Upper lobe of right lung (tissue), 1 donor: ENCODE measurements around the gene INPP4A. TPM values are rescaled to one million over a fixed set of nuclear protein-coding genes. Genes with fewer than 3 reads are reported as not detected.

Experiments used
- ATAC-seq: fragments of 200-7000 bp; cut with Tn5 transposase; one replicate; pipeline ENCODE4 v1.9.1; 2020; ENCODE audit warnings: mild to moderate bottlenecking, moderate library complexity
- DNase-seq: peaks from one replicate; pipeline ENCODE4 v3.0.0-alpha.2; 2020
- H3K27ac ChIP-seq: fragments of 200-600 bp; one replicate; pipeline ENCODE4 v1.8.0; 2022
- H3K27me3 ChIP-seq: fragments of 200-600 bp; one replicate; pipeline ENCODE4 v1.8.0; 2022; ENCODE audit warnings: mild to moderate bottlenecking
- H3K36me3 ChIP-seq: fragments of 200-600 bp; one replicate; pipeline ENCODE4 v1.8.0; 2022
- H3K4me1 ChIP-seq: fragments of 200-600 bp; one replicate; pipeline ENCODE4 v1.8.0; 2022
- H3K4me3 ChIP-seq: fragments of 200-600 bp; one replicate; pipeline ENCODE4 v1.8.0; 2022; ENCODE audit warnings: mild to moderate bottlenecking
- H3K9me3 ChIP-seq: fragments of 200-600 bp; one replicate; pipeline ENCODE4 v1.8.0; 2022
- CTCF ChIP-seq: fragments of 200-600 bp; IDR thresholded peaks from one replicate; pipeline ENCODE4 v1.8.0; 2022; ENCODE audit warnings: antibody characterized with exemption
- intact Hi-C: fragments of 100-400 bp; cut with DNase I; formaldehyde crosslinking; loops from one replicate; pipeline ENCODE4 v1.11.0; 2022
- total RNA-seq: library from RNA; stranded (reverse); fragmentation: NEBNext Ultra II Directional; extraction: Animal tissue kit (Norgen Biotek cat#: 25700); gene quantifications from one replicate; pipeline ENCODE4 v1.2.1, GENCODE V29; 2021
- donor health status: DM: no; HTN: yes; CAD: no; lungs with severe emphysema.

The INPP4A gene
- total RNA-seq, 1 donor from 2014 or later: 35.0 TPM

DNA sequence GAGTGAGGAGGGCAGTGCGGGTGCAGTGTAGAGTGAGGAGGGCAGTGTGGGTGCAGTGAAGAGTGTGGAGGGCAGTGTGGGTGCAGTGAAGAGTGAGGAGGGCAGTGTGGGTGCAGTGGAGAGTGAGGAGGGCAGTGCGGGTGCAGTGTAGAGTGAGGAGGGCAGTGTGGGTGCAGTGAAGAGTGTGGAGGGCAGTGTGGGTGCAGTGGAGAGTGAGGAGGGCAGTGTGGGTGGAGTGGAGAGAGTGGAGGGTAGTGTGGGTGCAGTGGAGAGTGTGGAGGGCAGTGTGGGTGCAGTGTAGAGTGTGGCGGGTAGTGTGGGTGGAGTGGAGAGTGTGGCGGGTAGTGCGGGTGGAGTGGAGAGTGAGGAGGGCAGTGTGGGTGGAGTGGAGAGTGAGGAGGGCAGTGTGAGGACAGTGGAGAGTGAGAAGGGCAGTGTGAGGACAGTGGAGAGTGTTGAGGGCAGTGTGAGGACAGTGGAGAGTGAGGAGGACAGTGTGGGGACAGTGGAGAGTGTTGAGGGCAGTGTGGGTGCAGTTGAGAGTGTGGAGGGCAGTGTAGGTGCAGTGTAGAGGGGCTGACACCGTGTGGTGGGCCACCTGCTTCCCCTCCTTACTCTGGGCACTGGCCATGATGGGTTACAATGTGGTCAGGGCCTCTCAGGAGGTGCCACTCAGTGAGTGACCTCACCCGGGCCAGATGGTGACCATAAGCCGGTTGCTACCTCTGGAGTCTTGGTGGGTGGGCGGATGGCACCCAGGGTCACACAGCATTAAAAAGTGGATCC, 28.5 kb downstream of the INPP4A start:
- DNase-seq (no peak), ATAC-seq (no peak)
- Histone ChIP-seq H3K9me3 (no peaks in the 10 kb centered on the region), H3K27ac (no peak overlapping the region), H3K4me3 (no peak overlapping the region), H3K27me3 (no peaks in the 10 kb centered on the region), H3K4me1 (peaks cover 42% of the 10 kb centered on the region), H3K36me3 (no peaks in the 10 kb centered on the region)
- no peak for TF ChIP-seq CTCF
- intact Hi-C loops: no loop called here

DNA sequence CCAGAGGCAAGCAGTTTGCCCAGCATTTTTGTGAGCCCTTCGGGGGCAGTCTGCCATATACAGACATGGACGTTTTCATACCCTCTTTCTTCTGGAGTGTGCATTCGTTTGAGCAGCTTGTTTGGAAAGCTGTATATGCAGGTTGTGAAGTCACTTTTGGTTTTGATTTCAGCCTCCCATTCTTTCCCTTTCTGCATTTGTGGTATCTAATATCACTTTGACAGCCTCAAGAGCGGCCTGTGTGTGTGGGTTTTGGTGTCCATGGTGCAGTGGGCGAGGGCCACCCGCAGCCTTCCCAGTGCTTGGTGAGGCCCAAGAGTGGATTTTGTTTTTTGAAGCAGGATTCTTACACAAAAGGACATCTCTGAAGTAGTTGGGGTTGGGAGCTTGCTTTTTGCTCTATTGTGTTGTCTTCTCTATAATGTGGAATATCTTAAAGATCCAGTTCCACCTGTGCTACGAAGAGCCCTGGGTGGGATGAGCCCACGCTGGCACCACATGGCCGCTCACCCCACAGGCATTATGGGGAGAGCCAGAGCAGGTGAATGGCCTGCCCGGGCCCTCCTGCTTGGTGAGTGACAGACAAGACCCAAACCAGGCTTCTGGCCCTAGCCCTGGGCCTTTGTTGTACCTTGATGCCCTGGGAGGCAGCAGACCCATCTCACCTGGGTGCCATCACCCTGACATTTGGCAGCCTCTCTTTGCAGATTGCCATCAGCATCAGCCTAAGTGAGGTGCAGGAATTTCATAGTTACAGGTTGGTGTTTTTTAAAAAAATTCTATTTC, 29.5 kb downstream of the INPP4A start:
- ATAC-seq (no peak), DNase-seq (no peak)
- Histone ChIP-seq H3K4me1 (peaks cover 52% of the 10 kb centered on the region), H3K27ac (peak overlapping the region; percentile 30), H3K27me3 (no peaks in the 10 kb centered on the region), H3K9me3 (no peaks in the 10 kb centered on the region), H3K36me3 (no peaks in the 10 kb centered on the region), H3K4me3 (no peak overlapping the region)
- intact Hi-C loops: no loop called here
- TF ChIP-seq CTCF: no peak

DNA sequence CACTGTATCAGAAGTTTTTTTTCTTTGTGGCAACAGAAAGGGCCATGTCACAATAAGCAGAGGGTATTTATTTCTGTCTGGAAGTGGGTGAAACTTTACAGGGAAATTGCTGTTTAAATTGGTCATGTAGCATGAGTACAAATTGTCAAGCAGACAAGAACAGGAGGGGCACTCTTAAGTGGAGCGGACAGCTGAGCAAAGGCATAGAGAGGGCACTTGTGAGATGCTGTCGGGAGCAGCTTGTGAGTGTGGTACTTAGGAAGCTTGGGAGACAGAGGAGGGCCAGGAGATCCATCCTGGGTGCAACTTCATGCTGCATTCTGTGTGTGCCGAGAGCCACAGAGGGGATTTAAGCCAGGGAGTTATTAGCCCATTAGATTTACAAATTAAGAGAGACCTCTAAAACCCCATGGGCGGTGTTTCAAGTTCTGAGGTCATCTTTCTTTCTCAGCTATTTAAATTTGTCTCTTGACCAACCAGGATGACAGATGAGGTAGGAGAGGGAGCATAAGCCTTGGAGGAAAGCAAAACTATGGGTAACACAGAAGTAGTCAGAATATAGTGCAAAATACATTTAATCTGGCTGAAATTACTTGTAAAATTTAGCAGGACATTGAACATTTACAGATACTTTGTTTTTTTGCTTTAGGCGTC, 30.4 kb downstream of the INPP4A start:
- TF ChIP-seq CTCF: no peak
- ATAC-seq (peak; percentile 6), DNase-seq (no peak)
- H3K9me3 ChIP-seq: no peaks in the 10 kb centered on the region
- H3K27ac ChIP-seq: no peak overlapping the region
- H3K27me3 ChIP-seq: no peaks in the 10 kb centered on the region
- peaks cover 59% of the 10 kb centered on the region for H3K4me1 ChIP-seq
- H3K4me3 ChIP-seq: no peak overlapping the region
- no peaks in the 10 kb centered on the region for H3K36me3 ChIP-seq
- intact Hi-C loops: no loop called here

DNA sequence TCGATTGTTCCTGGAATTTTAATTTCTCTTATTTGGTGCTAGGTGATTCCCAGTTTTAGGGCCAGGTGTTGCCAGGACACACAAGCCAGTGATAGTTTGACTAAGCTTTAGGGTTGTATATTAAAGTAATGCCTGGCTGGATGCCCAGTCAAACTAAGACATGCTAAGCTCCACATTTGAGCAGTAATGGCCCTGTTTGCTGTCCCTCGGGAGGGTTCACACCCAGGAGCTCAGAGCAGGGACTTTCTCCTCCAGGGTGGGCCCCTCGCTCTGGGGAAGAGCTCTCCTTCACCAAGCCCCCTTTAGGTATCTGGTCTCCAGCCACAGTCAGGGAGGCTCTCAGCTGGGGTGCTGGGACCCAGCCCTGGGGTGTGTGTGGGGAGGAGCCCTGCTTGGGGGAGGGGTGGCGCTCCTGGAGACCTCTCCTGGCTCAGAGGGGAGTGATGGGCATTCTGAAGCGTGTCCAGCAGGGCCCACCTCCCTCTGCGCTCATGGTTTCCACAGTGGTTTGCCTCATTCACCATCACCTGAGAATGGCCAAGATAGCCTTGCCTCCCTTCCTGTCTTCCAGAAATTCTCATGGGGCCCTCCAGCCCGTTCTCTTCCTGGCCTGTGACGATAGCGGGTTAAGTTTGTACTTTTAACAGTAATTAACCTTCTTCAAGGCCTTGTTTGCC, 31.7 kb downstream of the INPP4A start:
- Histone ChIP-seq H3K36me3 (no peaks in the 10 kb centered on the region), H3K27me3 (no peaks in the 10 kb centered on the region), H3K4me1 (peaks cover 58% of the 10 kb centered on the region), H3K4me3 (no peak overlapping the region), H3K27ac (no peak overlapping the region), H3K9me3 (no peaks in the 10 kb centered on the region)
- DNase-seq (no peak), ATAC-seq (no peak)
- TF ChIP-seq CTCF: no peak
- intact Hi-C loops: no loop called here

GRCh38 chr2:98477036-98477435, 32.4 kb downstream of the INPP4A start:
- ATAC-seq: no peak
- H3K27ac ChIP-seq: no peak overlapping the region
- H3K36me3 ChIP-seq: no peaks in the 10 kb centered on the region
- no peak for DNase-seq
- H3K4me1 ChIP-seq: peaks cover 56% of the 10 kb centered on the region
- intact Hi-C loops: no loop called here
- TF ChIP-seq CTCF: no peak
- H3K4me3 ChIP-seq: no peak overlapping the region
- H3K27me3 ChIP-seq: no peaks in the 10 kb centered on the region
- H3K9me3 ChIP-seq: no peaks in the 10 kb centered on the region
